MM.1S (cell line): ENCODE data around the gene TAF9B.

ENCODE experiments used
- DNase-seq: peaks from one replicate; pipeline ENCODE4 v3.0.0-alpha.2; 2015
- H2AFZ ChIP-seq: fragments of 300-600 bp; sonication (generic); 2 replicates; pipeline ENCODE4 v1.6.0; 2016; ENCODE audit warnings: antibody characterized with exemption, low read length
- H3F3A ChIP-seq: fragments of 300-600 bp; sonication (generic); 2 replicates; pipeline ENCODE4 v1.6.1; 2016; ENCODE audit warnings: mild to moderate bottlenecking, antibody characterized with exemption, low read length, moderate library complexity, mixed read lengths; ENCODE audit not compliant: insufficient read depth
- H3K27ac ChIP-seq: fragments of 300-600 bp; sonication (generic); 2 replicates; pipeline ENCODE4 v1.5.1; 2016; ENCODE audit warnings: mild to moderate bottlenecking, low read length
- H3K27me3 ChIP-seq: fragments of 300-600 bp; sonication (generic); replicated peaks from 2 replicates; pipeline ENCODE4 v1.6.0; 2016; ENCODE audit warnings: low read length; ENCODE audit not compliant: insufficient read depth
- H3K36me3 ChIP-seq: fragments of 300-600 bp; sonication (generic); replicated peaks from 2 replicates; pipeline ENCODE4 v1.6.1; 2016; ENCODE audit warnings: mild to moderate bottlenecking, low read length, mixed read lengths; ENCODE audit not compliant: insufficient read depth
- H3K4me1 ChIP-seq: fragments of 300-600 bp; sonication (generic); 2 replicates; pipeline ENCODE4 v1.6.1; 2016; ENCODE audit warnings: low read length, mixed read lengths
- H3K4me2 ChIP-seq: fragments of 300-600 bp; sonication (generic); 2 replicates; pipeline ENCODE4 v1.6.0; 2016; ENCODE audit warnings: low read depth, low read length
- H3K4me3 ChIP-seq: fragments of 300-600 bp; sonication (generic); 2 replicates; pipeline ENCODE4 v1.5.1; 2016; ENCODE audit warnings: low read length, mixed read lengths
- H3K79me2 ChIP-seq: fragments of 300-600 bp; sonication (generic); 2 replicates; pipeline ENCODE4 v1.6.1; 2016; ENCODE audit warnings: mixed run types, low read length, mixed read lengths
- H3K9ac ChIP-seq: fragments of 300-600 bp; sonication (generic); 2 replicates; pipeline ENCODE4 v1.6.1; 2016; ENCODE audit warnings: low read length, mixed read lengths
- H3K9me2 ChIP-seq: fragments of 300-600 bp; sonication (generic); replicated peaks from 2 replicates; pipeline ENCODE4 v1.6.1; 2016; ENCODE audit warnings: mild to moderate bottlenecking, low read length, mixed read lengths; ENCODE audit not compliant: insufficient read depth
- H3K9me3 ChIP-seq: fragments of 300-600 bp; sonication (generic); replicated peaks from 2 replicates; pipeline ENCODE4 v1.6.1; 2016; ENCODE audit warnings: mild to moderate bottlenecking, low read length, mixed read lengths; ENCODE audit not compliant: insufficient read depth
- H4K20me1 ChIP-seq: fragments of 300-600 bp; sonication (generic); 2 replicates; pipeline ENCODE4 v1.6.1; 2016; ENCODE audit warnings: mild to moderate bottlenecking, low read length, moderate library complexity, mixed read lengths; ENCODE audit not compliant: insufficient read depth
- CTCF ChIP-seq: fragments of 300-600 bp; sonication (generic); IDR thresholded peaks from 2 replicates; pipeline ENCODE4 v1.5.1; 2016; ENCODE audit warnings: antibody characterized with exemption, low read length, mixed read lengths
- EZH2 ChIP-seq: fragments of 300-600 bp; sonication (generic); optimal IDR thresholded peaks from 2 replicates; pipeline ENCODE3; 2017; ENCODE audit warnings: low read depth, mild to moderate bottlenecking, antibody characterized with exemption, low read length, mixed read lengths
- EZH2phosphoT487 ChIP-seq: fragments of 300-600 bp; sonication (generic); IDR thresholded peaks from 2 replicates; pipeline ENCODE4 v1.6.1; 2018; ENCODE audit warnings: antibody characterized with exemption, low read length

The TAF9B gene

GRCh38 chrX:78104447-78105176 lies 34.8 kb downstream of the TAF9B start:
- H3K4me3 ChIP-seq: peak overlapping the region; percentile 90
- H3K9me2 ChIP-seq: no peaks in the 10 kb centered on the region
- H3K27me3 ChIP-seq: no peaks in the 10 kb centered on the region
- peaks cover 4% of the 10 kb centered on the region for H3F3A ChIP-seq
- peaks cover 30% of the 10 kb centered on the region for H4K20me1 ChIP-seq
- peak; percentile 53 for DNase-seq
- H3K9ac ChIP-seq: peak overlapping the region; percentile 98
- H2AFZ ChIP-seq: no peak overlapping the region
- H3K27ac ChIP-seq: peak overlapping the region; percentile 86
- H3K4me2 ChIP-seq: peak overlapping the region; percentile 83
- peaks cover 15% of the 10 kb centered on the region; the same call in 1 of the 2 replicates for H3K4me1 ChIP-seq
- TF ChIP-seq CTCF: no peak
- TF ChIP-seq EZH2: no peak
- TF ChIP-seq EZH2phosphoT487: no peak
- H3K36me3 ChIP-seq: no peaks in the 10 kb centered on the region
- H3K79me2 ChIP-seq: peaks cover 56% of the 10 kb centered on the region
- H3K9me3 ChIP-seq: no peaks in the 10 kb centered on the region

- Histone ChIP-seq H4K20me1 (peaks cover 24% of the 10 kb centered on the region), H3K27me3 (no peaks in the 10 kb centered on the region), H3K4me3 (peak within 1 kb of the TSS; percentile 90), H3K9me2 (no peaks in the 10 kb centered on the region), H3K79me2 (peaks cover 48% of the 10 kb centered on the region), H3K4me1 (peaks cover 15% of the 10 kb centered on the region; the same call in 1 of the 2 replicates), H3F3A (peaks cover 4% of the 10 kb centered on the region), H3K9me3 (no peaks in the 10 kb centered on the region), H3K36me3 (no peaks in the 10 kb centered on the region), H3K27ac (peak within 1 kb of the TSS; percentile 86), H3K4me2 (peak within 1 kb of the TSS; percentile 83), H3K9ac (peak within 1 kb of the TSS; percentile 98), H2AFZ (peak within 1 kb of the TSS; percentile 46)
- TF ChIP-seq CTCF (no peak), EZH2phosphoT487 (no peak), EZH2 (no peak)
- peak; percentile 95 for DNase-seq
Measured at GRCh38 chrX:78103623-78104446, 35.6 kb downstream of the TAF9B start, which contains the start of gene PGK1. Gene PGK1 (plus strand): TSS chrX:78104248. CDS start chrX:78104341, 93 bp downstream.

GRCh38 chrX:78103001-78103622 lies 36.3 kb downstream of the TAF9B start:
- peak overlapping the region; percentile 47; the same call in 1 of the 2 replicates for H3K4me2 ChIP-seq

More at GRCh38 chrX:78103001-78103622, 36.3 kb downstream of the TAF9B start:
- Histone ChIP-seq H3K27me3 (no peaks in the 10 kb centered on the region), H4K20me1 (peaks cover 17% of the 10 kb centered on the region), H3K4me1 (peaks cover 12% of the 10 kb centered on the region; the same call in 1 of the 2 replicates), H3K36me3 (no peaks in the 10 kb centered on the region), H3F3A (peaks cover 4% of the 10 kb centered on the region), H3K9ac (peak overlapping the region; percentile 47), H3K79me2 (peaks cover 41% of the 10 kb centered on the region), H3K27ac (peak overlapping the region; percentile 59; the same call in 1 of the 2 replicates), H3K4me3 (peak overlapping the region; percentile 52), H3K9me3 (no peaks in the 10 kb centered on the region), H2AFZ (peak overlapping the region; percentile 46), H3K9me2 (no peaks in the 10 kb centered on the region)
- no peak for DNase-seq
- no peak for TF ChIP-seq CTCF
- no peak for TF ChIP-seq EZH2
- TF ChIP-seq EZH2phosphoT487: no peak
